KMS-11 (cell line): ENCODE results near the gene STAB1.

ENCODE experiments used
- H2AFZ ChIP-seq: fragments of 200-600 bp; sonication (generic); 2 replicates; pipeline ENCODE4 v1.6.1; 2016; ENCODE audit warnings: antibody characterized with exemption, mixed run types, low read depth
- H3K27ac ChIP-seq: fragments of 200-600 bp; sonication (generic); 2 replicates; pipeline ENCODE4 v1.6.1; 2016; ENCODE audit warnings: mild to moderate bottlenecking, mixed run types
- H3K27me3 ChIP-seq: fragments of 200-600 bp; sonication (generic); 2 replicates; pipeline ENCODE4 v1.6.1; 2017; ENCODE audit warnings: mild to moderate bottlenecking, low read depth, mixed run types, moderate library complexity; ENCODE audit not compliant: insufficient read depth
- H3K36me3 ChIP-seq: fragments of 200-600 bp; sonication (generic); 2 replicates; pipeline ENCODE4 v1.6.1; 2017; ENCODE audit warnings: mild to moderate bottlenecking, mixed run types; ENCODE audit not compliant: insufficient read depth
- H3K4me1 ChIP-seq: fragments of 200-600 bp; sonication (generic); 2 replicates; pipeline ENCODE4 v1.6.1; 2016; ENCODE audit warnings: mild to moderate bottlenecking, low read depth, mixed run types; ENCODE audit not compliant: poor library complexity, severe bottlenecking
- H3K4me2 ChIP-seq: fragments of 200-600 bp; sonication (generic); 2 replicates; pipeline ENCODE4 v1.7.0; 2016; ENCODE audit warnings: mild to moderate bottlenecking, mixed run types
- H3K4me3 ChIP-seq: fragments of 200-600 bp; sonication (generic); IDR thresholded peaks from 2 replicates; pipeline ENCODE4 v1.6.1; 2017; ENCODE audit warnings: low read depth, low read length, mixed read lengths; ENCODE audit not compliant: insufficient read depth
- H3K79me2 ChIP-seq: fragments of 200-600 bp; sonication (generic); 2 replicates; pipeline ENCODE4 v1.6.1; 2016; ENCODE audit warnings: low read depth, mixed run types; ENCODE audit not compliant: insufficient read depth
- H3K9ac ChIP-seq: fragments of 200-600 bp; sonication (generic); 2 replicates; pipeline ENCODE4 v1.6.1; 2016; ENCODE audit warnings: mild to moderate bottlenecking, mixed run types
- H4K20me1 ChIP-seq: fragments of 200-600 bp; sonication (generic); 2 replicates; pipeline ENCODE4 v1.6.1; 2016; ENCODE audit warnings: mild to moderate bottlenecking, mixed run types; ENCODE audit not compliant: insufficient read depth
- TF ChIP-seq, protein P1 (sequence below): fragments of 200-600 bp; sonication (generic); conservative IDR thresholded peaks from 2 replicates; pipeline ENCODE4 v1.6.1; 2017; ENCODE audit warnings: low read depth, mild to moderate bottlenecking, antibody characterized with exemption, low read length, moderate library complexity, mixed read lengths

The STAB1 gene

DNA sequence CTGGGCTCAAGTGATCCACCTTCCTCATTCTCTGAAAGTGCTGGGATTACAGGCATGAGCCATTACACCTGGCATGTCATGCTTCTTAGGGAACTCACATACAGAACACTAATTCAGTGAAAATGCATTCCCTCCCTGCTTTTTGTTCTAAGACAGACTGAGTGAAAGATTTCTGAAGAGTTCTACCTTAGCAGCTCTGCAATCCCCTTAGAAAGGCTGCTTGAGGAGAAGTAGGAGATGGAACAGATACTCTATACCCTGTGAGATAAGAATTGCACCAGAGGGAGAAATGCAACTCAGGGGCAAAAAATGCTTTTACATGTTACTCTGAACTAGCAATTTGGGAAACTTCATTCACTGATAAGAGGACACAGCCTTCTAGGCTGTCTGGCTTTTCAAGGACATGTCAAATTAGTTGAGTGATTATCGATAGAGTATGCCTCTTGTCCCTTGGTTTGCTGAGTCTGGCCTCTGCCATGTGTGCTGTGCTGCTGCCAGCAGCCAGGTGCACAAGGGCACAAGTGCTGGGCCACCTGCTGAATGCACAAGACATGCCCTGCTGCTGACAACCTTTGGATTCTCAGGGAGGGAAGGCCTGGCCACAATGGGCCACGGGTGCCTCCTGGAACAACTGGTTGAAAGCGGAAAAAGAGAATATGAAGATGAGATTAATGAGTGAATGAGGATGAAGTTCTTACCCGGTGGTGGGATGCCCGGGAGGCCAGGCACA lies 59.1 kb downstream of the STAB1 start:
- no peaks in the 10 kb centered on the region for H3K36me3 ChIP-seq

GRCh38 chr3:52555056-52555455 lies 59.9 kb downstream of the STAB1 start:
- H3K27me3 ChIP-seq = no peaks in the 10 kb centered on the region
- H3K36me3 ChIP-seq = no peaks in the 10 kb centered on the region
- no peak overlapping the region for H2AFZ ChIP-seq
- no peak overlapping the region for H3K9ac ChIP-seq
- no peak overlapping the region for H3K27ac ChIP-seq
- no peaks in the 10 kb centered on the region for H3K79me2 ChIP-seq
- TF ChIP-seq, protein P1, sequence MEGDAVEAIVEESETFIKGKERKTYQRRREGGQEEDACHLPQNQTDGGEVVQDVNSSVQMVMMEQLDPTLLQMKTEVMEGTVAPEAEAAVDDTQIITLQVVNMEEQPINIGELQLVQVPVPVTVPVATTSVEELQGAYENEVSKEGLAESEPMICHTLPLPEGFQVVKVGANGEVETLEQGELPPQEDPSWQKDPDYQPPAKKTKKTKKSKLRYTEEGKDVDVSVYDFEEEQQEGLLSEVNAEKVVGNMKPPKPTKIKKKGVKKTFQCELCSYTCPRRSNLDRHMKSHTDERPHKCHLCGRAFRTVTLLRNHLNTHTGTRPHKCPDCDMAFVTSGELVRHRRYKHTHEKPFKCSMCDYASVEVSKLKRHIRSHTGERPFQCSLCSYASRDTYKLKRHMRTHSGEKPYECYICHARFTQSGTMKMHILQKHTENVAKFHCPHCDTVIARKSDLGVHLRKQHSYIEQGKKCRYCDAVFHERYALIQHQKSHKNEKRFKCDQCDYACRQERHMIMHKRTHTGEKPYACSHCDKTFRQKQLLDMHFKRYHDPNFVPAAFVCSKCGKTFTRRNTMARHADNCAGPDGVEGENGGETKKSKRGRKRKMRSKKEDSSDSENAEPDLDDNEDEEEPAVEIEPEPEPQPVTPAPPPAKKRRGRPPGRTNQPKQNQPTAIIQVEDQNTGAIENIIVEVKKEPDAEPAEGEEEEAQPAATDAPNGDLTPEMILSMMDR = no peak
- no peaks in the 10 kb centered on the region for H4K20me1 ChIP-seq
- no peaks in the 10 kb centered on the region for H3K4me1 ChIP-seq
- H3K4me3 ChIP-seq = no peak overlapping the region
- no peak overlapping the region for H3K4me2 ChIP-seq

More for the DNA sequence above, 59.1 kb downstream of the STAB1 start:
- H3K4me3 ChIP-seq = no peak overlapping the region
- no peak overlapping the region for H2AFZ ChIP-seq
- TF ChIP-seq, protein P1 = no peak
- no peaks in the 10 kb centered on the region for H3K79me2 ChIP-seq
- H3K27ac ChIP-seq = no peak overlapping the region
- no peaks in the 10 kb centered on the region for H4K20me1 ChIP-seq
- H3K27me3 ChIP-seq = no peaks in the 10 kb centered on the region
- no peak overlapping the region for H3K9ac ChIP-seq
- H3K4me2 ChIP-seq = no peak overlapping the region
- peaks cover 5% of the 10 kb centered on the region for H3K4me1 ChIP-seq

GRCh38 chr3:52557011-52557960 lies 62.1 kb downstream of the STAB1 start:
- Histone ChIP-seq H2AFZ (no peak overlapping the region), H3K9ac (no peak overlapping the region), H3K27me3 (no peaks in the 10 kb centered on the region), H4K20me1 (no peaks in the 10 kb centered on the region), H3K4me3 (no peak overlapping the region), H3K27ac (no peak overlapping the region), H3K79me2 (no peaks in the 10 kb centered on the region), H3K4me2 (no peak overlapping the region), H3K4me1 (no peaks in the 10 kb centered on the region), H3K36me3 (no peaks in the 10 kb centered on the region)
- TF ChIP-seq, protein P1 = no peak

- no peak overlapping the region for H3K27ac ChIP-seq
- no peak overlapping the region for H2AFZ ChIP-seq
- H3K4me1 ChIP-seq = no peaks in the 10 kb centered on the region
- H3K36me3 ChIP-seq = no peaks in the 10 kb centered on the region
- no peaks in the 10 kb centered on the region for H4K20me1 ChIP-seq
- H3K79me2 ChIP-seq = no peaks in the 10 kb centered on the region
- no peak overlapping the region for H3K4me3 ChIP-seq
- H3K27me3 ChIP-seq = no peaks in the 10 kb centered on the region
- TF ChIP-seq, protein P1 = no peak
- H3K9ac ChIP-seq = no peak overlapping the region
- H3K4me2 ChIP-seq = no peak overlapping the region
These were observed 63.3 kb downstream of the STAB1 start for GRCh38 chr3:52558436-52558835.
